Left lung (tissue), 10 donors: ENCODE results near the gene NUF2. TPM values are rescaled to one million over a fixed set of nuclear protein-coding genes. Genes with fewer than 3 reads are reported as not detected.

ENCODE experiments used
- ATAC-seq: fragments of 200-7000 bp; cut with Tn5 transposase; one replicate; pipeline ENCODE4 v1.9.1; 2020; ENCODE audit warnings: moderate library complexity
- DNase-seq, 4 donors: peaks; one replicate each; pipeline ENCODE4 v3.0.0-alpha.2; 2013 to 2020
- H3K27ac ChIP-seq, 2 donors: fragments of 200-600 bp; sonication (generic) in 1 of 2; one replicate each; pipeline versions ENCODE4 v1.5.0 to v1.8.0; 2020 to 2021
- H3K27me3 ChIP-seq, 2 donors: fragments of 200-600 bp; sonication (generic) in 1 of 2; one replicate each; pipeline versions ENCODE4 v1.5.0 to v1.8.0; 2020 to 2021
- H3K36me3 ChIP-seq, 2 donors: fragments of 200-600 bp; sonication (generic) in 1 of 2; one replicate each; pipeline versions ENCODE4 v1.5.0 to v1.8.0; 2020 to 2021
- H3K4me1 ChIP-seq, 2 donors: fragments of 200-600 bp; one replicate each; pipeline ENCODE4 v1.8.0; 2021
- H3K4me3 ChIP-seq, 2 donors: fragments of 200-600 bp; sonication (generic) in 1 of 2; one replicate each; pipeline versions ENCODE4 v1.5.0 to v1.8.0; 2020 to 2021; ENCODE audit warnings: mild to moderate bottlenecking in 1 of 2
- H3K9me3 ChIP-seq, 2 donors: fragments of 200-600 bp; sonication (generic) in 1 of 2; one replicate each; pipeline versions ENCODE4 v1.5.0 to v1.8.0; 2020 to 2021
- CTCF ChIP-seq, 2 donors: fragments of 200-600 bp; sonication (generic) in 1 of 2; IDR thresholded peaks; one replicate each; pipeline versions ENCODE4 v1.5.0 to v1.8.0; 2021; ENCODE audit warnings: antibody characterized with exemption in 2 of 2
- intact Hi-C, 2 donors: fragments of 100-400 bp; cut with DNase I; formaldehyde crosslinking; loops; one replicate each; pipeline versions ENCODE4 v1.11.2 to v1.14.2; 2022
- polyA plus RNA-seq, 6 donors: library from polyadenylated mRNA; unstranded; fragments of 120-200 nt; gene quantifications; one replicate each; pipeline ENCODE4 v1.2.1, GENCODE V29; 2013; ENCODE audit not compliant: insufficient read length in 6 of 6
- total RNA-seq, 2 donors: library from RNA; stranded (reverse); fragmentation: NEBNext Ultra II Directional; extraction: Animal tissue kit (Norgen Biotek cat#: 25700); gene quantifications; one replicate each; pipeline ENCODE4 v1.2.1, GENCODE V29; 2021
- donor health status: DM: no; HTN: yes; CAD: no.
- donor health status: DM: no; HTN: no; CAD: no.

The NUF2 gene
- total and polyA plus RNA-seq, 8 donors, result 1.9 to 42.3 (median 23.0) TPM

- no peaks in the 10 kb centered on the region for H3K36me3 ChIP-seq
- H3K9me3 ChIP-seq, result no peaks in the 10 kb centered on the region
- no peaks in the 10 kb centered on the region for H3K27me3 ChIP-seq
- H3K4me1 ChIP-seq, result no peaks in the 10 kb centered on the region
- no peak overlapping the region for H3K4me3 ChIP-seq
- TF ChIP-seq CTCF (IDR thresholded peaks at IDR 0.05), result no peak
- no peak for DNase-seq
- no peak for ATAC-seq
- intact Hi-C loops, result no loop called here
- H3K27ac ChIP-seq, result no peak overlapping the region
Measured at GRCh38 chr1:163401211-163401610, 79.5 kb downstream of the NUF2 start.

Other genes starting within 250 kb of the NUF2 start
- gene RGS5, start 119.0 kb upstream of the NUF2 start, total RNA-seq, result 10 to 100 TPM; 48.5 to 98.0 TPM
- gene RGS5, start 119.0 kb upstream of the NUF2 start, polyA plus RNA-seq, result 100 to 1,000 TPM in 5 of 6 donors, 10 to 100 TPM in 1; 86.2 to 141 (median 108) TPM